GM12874 (cell line): ENCODE measurements around the gene RASSF3.

Experiments
- TF ChIP-seq, protein P1 (sequence below): IDR thresholded peaks from 2 replicates; pipeline ENCODE4 v1.5.1; 2011; ENCODE audit warnings: low read depth, mild to moderate bottlenecking, control low read depth, low read length, moderate library complexity; ENCODE audit not compliant: insufficient read depth

The RASSF3 gene

GRCh38 chr12:64722835-64723234, 112.5 kb downstream of the RASSF3 start:
- TF ChIP-seq, protein P1, sequence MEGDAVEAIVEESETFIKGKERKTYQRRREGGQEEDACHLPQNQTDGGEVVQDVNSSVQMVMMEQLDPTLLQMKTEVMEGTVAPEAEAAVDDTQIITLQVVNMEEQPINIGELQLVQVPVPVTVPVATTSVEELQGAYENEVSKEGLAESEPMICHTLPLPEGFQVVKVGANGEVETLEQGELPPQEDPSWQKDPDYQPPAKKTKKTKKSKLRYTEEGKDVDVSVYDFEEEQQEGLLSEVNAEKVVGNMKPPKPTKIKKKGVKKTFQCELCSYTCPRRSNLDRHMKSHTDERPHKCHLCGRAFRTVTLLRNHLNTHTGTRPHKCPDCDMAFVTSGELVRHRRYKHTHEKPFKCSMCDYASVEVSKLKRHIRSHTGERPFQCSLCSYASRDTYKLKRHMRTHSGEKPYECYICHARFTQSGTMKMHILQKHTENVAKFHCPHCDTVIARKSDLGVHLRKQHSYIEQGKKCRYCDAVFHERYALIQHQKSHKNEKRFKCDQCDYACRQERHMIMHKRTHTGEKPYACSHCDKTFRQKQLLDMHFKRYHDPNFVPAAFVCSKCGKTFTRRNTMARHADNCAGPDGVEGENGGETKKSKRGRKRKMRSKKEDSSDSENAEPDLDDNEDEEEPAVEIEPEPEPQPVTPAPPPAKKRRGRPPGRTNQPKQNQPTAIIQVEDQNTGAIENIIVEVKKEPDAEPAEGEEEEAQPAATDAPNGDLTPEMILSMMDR: no peak

DNA sequence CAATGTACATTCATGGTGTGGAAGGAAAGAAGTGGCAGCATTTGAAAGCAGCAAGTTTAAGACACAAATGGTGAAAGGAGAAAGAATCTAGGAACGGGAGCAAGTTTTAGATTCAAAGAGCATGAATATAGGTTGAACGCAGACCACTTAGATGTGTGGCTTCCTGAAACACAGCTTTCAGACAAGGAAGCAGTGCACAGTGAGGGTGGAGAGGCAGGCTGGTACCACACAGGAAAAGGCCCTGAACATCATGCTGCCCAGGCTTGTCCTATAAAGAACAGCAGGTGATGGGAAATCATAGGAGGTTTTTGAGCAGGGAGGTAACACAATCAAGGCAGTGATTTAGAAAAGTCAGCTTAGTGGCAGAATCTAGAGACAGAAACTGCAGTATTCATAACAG, 113.3 kb downstream of the RASSF3 start:
- TF ChIP-seq, protein P1: no peak

DNA sequence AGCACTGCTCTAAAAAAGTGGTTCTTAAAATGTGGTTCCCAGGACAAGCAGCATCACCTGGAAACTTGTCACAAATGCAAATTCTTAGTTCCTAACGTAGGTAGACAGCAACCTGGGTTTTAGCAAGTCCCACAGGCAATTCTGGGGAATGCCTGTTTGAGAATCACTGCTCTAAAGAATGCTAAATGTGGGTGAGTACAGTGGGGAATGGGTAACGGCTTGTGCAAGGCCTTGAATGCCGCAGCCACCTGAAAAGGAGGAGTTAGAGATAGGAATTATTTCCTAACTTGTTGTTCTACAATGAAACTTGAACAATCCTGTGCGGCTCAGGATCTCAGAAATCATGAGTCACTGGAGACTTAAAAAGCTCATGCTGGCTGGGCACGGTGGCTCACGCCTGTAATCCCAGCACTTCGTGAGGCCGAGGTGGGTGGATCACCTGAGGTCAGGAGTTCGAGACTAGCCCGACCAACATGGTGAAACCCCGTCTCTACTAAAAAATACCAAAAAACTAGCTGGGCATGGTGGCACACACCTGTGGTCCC, 114.0 kb downstream of the RASSF3 start:
- TF ChIP-seq, protein P1: no peak

GRCh38 chr12:64729909-64730587, 119.8 kb downstream of the RASSF3 start:
- TF ChIP-seq, protein P1: no peak

DNA sequence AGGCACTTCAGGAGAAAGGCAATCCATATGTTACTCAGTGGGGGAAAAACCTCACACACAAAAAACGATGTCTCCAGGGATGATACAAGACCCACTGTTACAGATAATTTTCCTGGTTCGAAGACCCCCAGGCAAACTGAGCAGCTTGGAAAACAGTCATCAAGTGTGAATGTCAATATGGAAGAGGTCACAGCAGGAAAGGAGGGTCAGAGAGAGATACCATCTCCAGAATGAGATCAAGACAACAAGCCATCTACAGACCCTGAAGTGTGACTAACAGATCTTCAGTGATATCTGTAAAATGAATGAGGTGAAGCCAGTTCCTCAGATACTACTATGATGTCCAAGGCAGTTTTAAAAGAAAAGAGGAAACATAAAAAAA, 120.3 kb downstream of the RASSF3 start:
- TF ChIP-seq, protein P1: no peak

- TF ChIP-seq, protein P1: no peak
These were observed 121.4 kb downstream of the RASSF3 start for GRCh38 chr12:64731683-64732082.

GRCh38 chr12:64733857-64734256, 123.6 kb downstream of the RASSF3 start:
- TF ChIP-seq, protein P1: no peak
